ENCODE data around the gene KRTAP5-1.
"Not testable (repeated sequence)": the region's sequence is repeated elsewhere in the genome, so short reads cannot be mapped to it uniquely, and the experiment has no call there.

The KRTAP5-1 gene

GRCh38 chr11:1600626-1601025 is 15.5 kb upstream of the KRTAP5-1 start:
- no peak for DNase-seq

- DNase-seq: no peak
These were observed 13.7 kb upstream of the KRTAP5-1 start for GRCh38 chr11:1598816-1599215.

- not testable (repeated sequence) for DNase-seq
These were observed 13.3 kb upstream of the KRTAP5-1 start for GRCh38 chr11:1598406-1598805.

GRCh38 chr11:1597994-1598380 is 12.9 kb upstream of the KRTAP5-1 start, which contains the start of gene KRTAP5-2:
Gene KRTAP5-2, minus strand, starts transcription at chr11:1598294. Its CDS starts 44 bp downstream, at chr11:1598250.
- DNase-seq: no peak

GRCh38 chr11:1597331-1597993 is 12.4 kb upstream of the KRTAP5-1 start:
- no peak for DNase-seq

- not testable (repeated sequence) for DNase-seq
These were observed 11.6 kb upstream of the KRTAP5-1 start for GRCh38 chr11:1596576-1597121.

- DNase-seq: not testable (repeated sequence)
These were observed 11.0 kb upstream of the KRTAP5-1 start for GRCh38 chr11:1595994-1596575.

- DNase-seq: no peak
These were observed 7.5 kb upstream of the KRTAP5-1 start for GRCh38 chr11:1592628-1593027.

GRCh38 chr11:1589996-1590395 is 4.9 kb upstream of the KRTAP5-1 start:
- DNase-seq: no peak

- DNase-seq: not testable (repeated sequence)
These were observed 4.3 kb upstream of the KRTAP5-1 start for GRCh38 chr11:1589191-1589963.

GRCh38 chr11:1586699-1587098 is 1.6 kb upstream of the KRTAP5-1 start:
- no peak for DNase-seq

- not testable (repeated sequence) for DNase-seq
These were observed 2.2 kb downstream of the KRTAP5-1 start for GRCh38 chr11:1582909-1583308.

GRCh38 chr11:1581976-1582375 is 3.1 kb downstream of the KRTAP5-1 start:
- DNase-seq: no peak

GRCh38 chr11:1576825-1577224 is 8.3 kb downstream of the KRTAP5-1 start:
- no peak for DNase-seq

- not testable (repeated sequence) for DNase-seq
These were observed 9.3 kb downstream of the KRTAP5-1 start for GRCh38 chr11:1575756-1576155.

GRCh38 chr11:1574933-1575242 is 10.2 kb downstream of the KRTAP5-1 start:
- DNase-seq: no peak

GRCh38 chr11:1574238-1574932 is 10.7 kb downstream of the KRTAP5-1 start:
- peak; percentile 64 for DNase-seq

GRCh38 chr11:1573903-1574237 is 11.2 kb downstream of the KRTAP5-1 start:
- no peak for DNase-seq

- DNase-seq: peak; percentile 42
These were observed 11.8 kb downstream of the KRTAP5-1 start for GRCh38 chr11:1573077-1573902.

- DNase-seq: peak; percentile 92
These were observed 12.6 kb downstream of the KRTAP5-1 start, which contains the start of gene DUSP8 for GRCh38 chr11:1572197-1573076. Gene DUSP8, minus strand, starts transcription at chr11:1572271. Its CDS starts 6,445 bp downstream, at chr11:1565826.

- no peak for DNase-seq
These were observed 13.3 kb downstream of the KRTAP5-1 start for GRCh38 chr11:1571760-1572196.
